Measurements from ENCODE around the gene RNF34. TPM values are rescaled to one million over a fixed set of nuclear protein-coding genes. Genes with fewer than 3 reads are reported as not detected.

RNF34 gene
- total RNA-seq, 4 donors from 2014 or later = 32.3 to 57.1 (median 46.2) TPM

- DNase-seq = peak in 1 of 2 donors; percentile 61
- Histone ChIP-seq H3K9me3 (no peaks in the 10 kb centered on the region), H3K36me3 (peaks cover 0 to 57% of the 10 kb centered on the region in 2 donors), H3K27ac (peak overlapping the region in 3 of 4 donors; percentile 58 to 97 (median 81)), H3K4me3 (no peak overlapping the region), H3K27me3 (no peaks in the 10 kb centered on the region), H3K4me1 (peaks cover 0 to 10% of the 10 kb centered on the region in 2 donors)
- intact Hi-C loops (cut with DNase I; ENCODE audit: low total_unique reads) (no loop called here), in situ Hi-C loops (cut with MboI; ENCODE audit: low sequenced_read_pairs in 4 of 4) (no loop called here)
- peak; percentile 50 to 79 for ATAC-seq
- no peak for TF ChIP-seq CTCF (IDR thresholded peaks at IDR 0.05 in 4 of 5, conservative IDR thresholded peaks at IDR 0.05 in 1 of 5)
Observed at GRCh38 chr12:121430833-121431415, 31.0 kb downstream of the RNF34 start.

GRCh38 chr12:121432740-121433480 is 33.0 kb downstream of the RNF34 start:
- no peaks in the 10 kb centered on the region for H3K9me3 ChIP-seq
- peaks cover 0 to 7% of the 10 kb centered on the region in 2 donors for H3K4me1 ChIP-seq
- DNase-seq (no peak), ATAC-seq (no peak)
- no peak overlapping the region for H3K4me3 ChIP-seq
- peaks cover 0 to 50% of the 10 kb centered on the region in 2 donors for H3K36me3 ChIP-seq
- H3K27ac ChIP-seq = peak overlapping the region in 3 of 4 donors; percentile 5 to 16 (median 14)
- intact Hi-C loops (cut with DNase I; ENCODE audit: low total_unique reads) = no loop called here
- in situ Hi-C loops (cut with MboI; ENCODE audit: low sequenced_read_pairs in 4 of 4) = no loop called here
- TF ChIP-seq POLR2A (IDR thresholded peaks at IDR 0.05) (no peak), CTCF (IDR thresholded peaks at IDR 0.05 in 4 of 5, conservative IDR thresholded peaks at IDR 0.05 in 1 of 5) (no peak)
- H3K27me3 ChIP-seq = no peaks in the 10 kb centered on the region

GRCh38 chr12:121436706-121437105 is 36.8 kb downstream of the RNF34 start:
- no peaks in the 10 kb centered on the region for H3K9me3 ChIP-seq
- peaks cover 0 to 47% of the 10 kb centered on the region in 2 donors for H3K36me3 ChIP-seq
- H3K27ac ChIP-seq = no peak overlapping the region
- in situ Hi-C loops (cut with MboI; ENCODE audit: low sequenced_read_pairs in 4 of 4) = loop anchor here in 1 of 4 donors (5.0 kb wide), 1 partner anchor 104 kb away; no protein-coding TSS in a partner anchor
- no peak for TF ChIP-seq CTCF (IDR thresholded peaks at IDR 0.05 in 4 of 5, conservative IDR thresholded peaks at IDR 0.05 in 1 of 5)
- TF ChIP-seq POLR2A (IDR thresholded peaks at IDR 0.05) = no peak
- no peak for DNase-seq
- no peaks in the 10 kb centered on the region for H3K27me3 ChIP-seq
- intact Hi-C loops (cut with DNase I; ENCODE audit: low total_unique reads) = loop anchor here (1.0 kb wide), 1 partner anchor 14 kb away; no protein-coding TSS in a partner anchor
- no peak for ATAC-seq
- no peaks in the 10 kb centered on the region for H3K4me1 ChIP-seq
- H3K4me3 ChIP-seq = no peak overlapping the region

- Histone ChIP-seq H3K4me1 (peaks cover 0 to 5% of the 10 kb centered on the region in 2 donors), H3K36me3 (peaks cover 0 to 47% of the 10 kb centered on the region in 2 donors), H3K9me3 (no peaks in the 10 kb centered on the region), H3K27me3 (no peaks in the 10 kb centered on the region), H3K4me3 (no peak overlapping the region), H3K27ac (no peak overlapping the region)
- in situ Hi-C loops (cut with MboI; ENCODE audit: low sequenced_read_pairs in 4 of 4) = loop anchor here in 1 of 4 donors (5.0 kb wide), 1 partner anchor 107 kb away; no protein-coding TSS in a partner anchor
- TF ChIP-seq CTCF (IDR thresholded peaks at IDR 0.05 in 4 of 5, conservative IDR thresholded peaks at IDR 0.05 in 1 of 5) (no peak), POLR2A (IDR thresholded peaks at IDR 0.05) (no peak)
- ATAC-seq = no peak
- intact Hi-C loops (cut with DNase I; ENCODE audit: low total_unique reads) = no loop called here
- DNase-seq = no peak
Observed at GRCh38 chr12:121438905-121439304, 39.0 kb downstream of the RNF34 start.
